Activated B cell treated with CpG ODN at 0.5 μM for 24 hours (primary cell): ENCODE results near the gene CLRN1. TPM values are rescaled to one million over a fixed set of nuclear protein-coding genes. Genes with fewer than 3 reads are reported as not detected.

Source experiments
- ATAC-seq: fragments of 200-7000 bp; cut with Tn5 transposase; one replicate; pipeline ENCODE4 v1.10.0; 2021; ENCODE audit warnings: low read depth, mild to moderate bottlenecking, moderate library complexity
- CTCF ChIA-PET: fragments of 350-600 bp; sonication (Branson Sonifier 250); formaldehyde crosslinking; loops from one replicate; lab custom pipeline; 2021; ENCODE audit warnings: antibody characterized with exemption; lab: Charles Lee
- POLR2A ChIA-PET: fragments of 350-600 bp; sonication (Branson Sonifier 250); formaldehyde crosslinking; loops from one replicate; lab custom pipeline; 2021; ENCODE audit warnings: antibody characterized with exemption; lab: Charles Lee
- DNase-seq: peaks from one replicate; pipeline ENCODE4 v3.0.0; 2022
- H3K27ac Mint-ChIP-seq: one replicate; pipeline ENCODE4 v1.8.0; 2020; ENCODE audit warnings: mixed read lengths
- H3K27me3 Mint-ChIP-seq: one replicate; pipeline ENCODE4 v1.8.0; 2021; ENCODE audit warnings: mixed read lengths
- H3K36me3 Mint-ChIP-seq: one replicate; pipeline ENCODE4 v1.8.0; 2021; ENCODE audit warnings: low read depth, mixed read lengths
- H3K4me1 Mint-ChIP-seq: one replicate; pipeline ENCODE4 v1.8.0; 2021; ENCODE audit warnings: mixed read lengths
- H3K4me3 Mint-ChIP-seq: one replicate; pipeline ENCODE4 v1.8.0; 2020; ENCODE audit warnings: mild to moderate bottlenecking, mixed read lengths
- H3K9me3 Mint-ChIP-seq: one replicate; pipeline ENCODE4 v1.8.0; 2020; ENCODE audit warnings: mixed read lengths
- CTCF ChIP-seq: fragments of 200-600 bp; IDR thresholded peaks from one replicate; pipeline ENCODE4 v1.8.0; 2022; ENCODE audit warnings: antibody characterized with exemption, mild to moderate bottlenecking
- intact Hi-C: fragments of 100-400 bp; cut with micrococcal nuclease; formaldehyde crosslinking; loops from one replicate; pipeline ENCODE4 v1.15.1; 2024
- total RNA-seq: library from RNA; stranded (reverse); gene quantifications from 2 replicates; pipeline ENCODE4 v1.2.3, GENCODE V29; 2022

Gene CLRN1
- total RNA-seq, 1 donor from 2014 or later: not detected

GRCh38 chr3:150878290-150878689 lies 94.2 kb downstream of the CLRN1 start:
- Mint-ChIP-seq H3K27me3 (peaks cover 3% of the 10 kb centered on the region), H3K9me3 (no peaks in the 10 kb centered on the region), H3K4me3 (no peak overlapping the region), H3K27ac (no peak overlapping the region), H3K4me1 (no peaks in the 10 kb centered on the region), H3K36me3 (no peaks in the 10 kb centered on the region)
- CTCF ChIA-PET: no interaction called here
- intact Hi-C loops: no loop called here
- DNase-seq: no peak
- ATAC-seq: no peak
- POLR2A ChIA-PET: no interaction called here
- TF ChIP-seq CTCF: no peak

GRCh38 chr3:150877303-150877702 lies 95.2 kb downstream of the CLRN1 start:
- H3K4me1 Mint-ChIP-seq: no peaks in the 10 kb centered on the region
- TF ChIP-seq CTCF: no peak
- H3K27me3 Mint-ChIP-seq: peaks cover 3% of the 10 kb centered on the region
- H3K9me3 Mint-ChIP-seq: no peaks in the 10 kb centered on the region
- no peak overlapping the region for H3K27ac Mint-ChIP-seq
- intact Hi-C loops: no loop called here
- DNase-seq (no peak), ATAC-seq (no peak)
- POLR2A ChIA-PET: no interaction called here
- CTCF ChIA-PET: no interaction called here
- no peaks in the 10 kb centered on the region for H3K36me3 Mint-ChIP-seq
- no peak overlapping the region for H3K4me3 Mint-ChIP-seq

- H3K9me3 Mint-ChIP-seq: no peaks in the 10 kb centered on the region
- no peaks in the 10 kb centered on the region for H3K36me3 Mint-ChIP-seq
- no peaks in the 10 kb centered on the region for H3K4me1 Mint-ChIP-seq
- no peak for ATAC-seq
- DNase-seq: no peak
- CTCF ChIA-PET: no interaction called here
- POLR2A ChIA-PET: no interaction called here
- H3K27me3 Mint-ChIP-seq: peaks cover 2% of the 10 kb centered on the region
- no peak overlapping the region for H3K4me3 Mint-ChIP-seq
- no peak overlapping the region for H3K27ac Mint-ChIP-seq
- no peak for TF ChIP-seq CTCF
- intact Hi-C loops: no loop called here
Measured at GRCh38 chr3:150876611-150877265, 95.8 kb downstream of the CLRN1 start.

Other genes with a start within 250 kb of the CLRN1 start
- gene SIAH2, start 209.6 kb downstream of the CLRN1 start, total RNA-seq: 44.5 and 44.7 TPM in 2 replicates
- gene MINDY4B, start 67.3 kb downstream of the CLRN1 start, total RNA-seq: not detected in 2 replicates
- gene MED12L, start 112.9 kb upstream of the CLRN1 start, total RNA-seq: 1.5 and 2.6 TPM in 2 replicates
- gene GPR171, start 230.5 kb upstream of the CLRN1 start, total RNA-seq: 0.35 and 0.46 TPM in 2 replicates